PC-9 (cell line): ENCODE measurements around the gene NFKBIL1. TPM values are rescaled to one million over a fixed set of nuclear protein-coding genes. Genes with fewer than 3 reads are reported as not detected.

ENCODE experiments used
- BruUV-seq: library from RNA; stranded (reverse); fragments of 400-500 nt; replicated peaks from 2 replicates; lab custom pipeline; 2021; lab: Mats Ljungman, UMichigan
- CTCF ChIA-PET: fragments of 300-600 bp; sonication (Branson Sonifier 250); formaldehyde crosslinking; loops from one replicate; lab custom pipeline; 2022; ENCODE audit warnings: antibody characterized with exemption; lab: Charles Lee
- POLR2A ChIA-PET: fragments of 300-600 bp; sonication (Branson Sonifier 250); formaldehyde crosslinking; loops from one replicate; lab custom pipeline; 2022; ENCODE audit warnings: antibody characterized with exemption; ENCODE audit not compliant: unreplicated experiment; lab: Charles Lee
- DNase-seq, 2 experiments: peaks; one replicate each; pipeline versions ENCODE4 v3.0.0 to v3.0.0-alpha.2; 2015 to 2022; ENCODE audit warnings: mixed read lengths in 1 of 2
- H2AFZ ChIP-seq: fragments of 200-600 bp; sonication (generic); 2 replicates; pipeline ENCODE4 v1.8.1; 2017; ENCODE audit warnings: antibody characterized with exemption
- H3F3A ChIP-seq: fragments of 200-600 bp; sonication (generic); 2 replicates; pipeline ENCODE4 v1.8.1; 2017; ENCODE audit warnings: antibody characterized with exemption, mild to moderate bottlenecking, low read depth; ENCODE audit not compliant: insufficient read depth
- H3K27ac ChIP-seq: fragments of 200-600 bp; sonication (generic); 2 replicates; pipeline ENCODE4 v1.6.1; 2016; ENCODE audit warnings: mixed run types
- H3K27me3 ChIP-seq: fragments of 200-600 bp; sonication (generic); 2 replicates; pipeline ENCODE4 v1.6.1; 2016; ENCODE audit warnings: low read depth, mixed run types; ENCODE audit not compliant: insufficient read depth
- H3K36me3 ChIP-seq: fragments of 200-600 bp; sonication (generic); 2 replicates; pipeline ENCODE4 v1.6.1; 2016; ENCODE audit warnings: low read depth, mixed run types
- H3K4me1 ChIP-seq: fragments of 200-600 bp; sonication (generic); replicated peaks from 2 replicates; pipeline ENCODE4 v1.6.1; 2016; ENCODE audit warnings: mixed run types; ENCODE audit not compliant: insufficient read depth
- H3K4me2 ChIP-seq: fragments of 200-600 bp; sonication (generic); 2 replicates; pipeline ENCODE4 v1.6.1; 2017; ENCODE audit warnings: mixed run types
- H3K4me3 ChIP-seq: fragments of 200-600 bp; sonication (generic); 2 replicates; pipeline ENCODE4 v1.6.1; 2016; ENCODE audit warnings: mixed run types
- H3K79me2 ChIP-seq: fragments of 200-600 bp; sonication (generic); 2 replicates; pipeline ENCODE4 v1.6.1; 2017; ENCODE audit warnings: low read depth, mixed run types
- H3K9me2 ChIP-seq: fragments of 200-600 bp; sonication (generic); 2 replicates; pipeline ENCODE4 v1.8.1; 2017; ENCODE audit warnings: mild to moderate bottlenecking; ENCODE audit not compliant: insufficient read depth
- H3K9me3 ChIP-seq: fragments of 200-600 bp; sonication (generic); 2 replicates; pipeline ENCODE4 v1.8.1; 2016; ENCODE audit warnings: low read depth; ENCODE audit not compliant: insufficient read depth
- H4K20me1 ChIP-seq: fragments of 200-600 bp; sonication (generic); 2 replicates; pipeline ENCODE4 v1.8.1; 2017; ENCODE audit not compliant: insufficient read depth
- EZH2 ChIP-seq: fragments of 200-600 bp; sonication (generic); IDR thresholded peaks from 2 replicates; pipeline ENCODE4 v1.8.0; 2017; ENCODE audit warnings: antibody characterized with exemption, low read depth
- intact Hi-C: fragments of 100-400 bp; cut with micrococcal nuclease; formaldehyde crosslinking; loops from one replicate; pipeline ENCODE4 v1.10.0; 2022; ENCODE audit not compliant: unreplicated experiment
- total RNA-seq: library from RNA; stranded (reverse); gene quantifications from 2 replicates; pipeline ENCODE4 v1.2.3, GENCODE V29; 2021
- TF ChIP-seq, protein P1 (sequence below): fragments of 200-600 bp; sonication (generic); conservative IDR thresholded peaks from 2 replicates; pipeline ENCODE4 v1.6.1; 2017; ENCODE audit warnings: mixed run types, antibody characterized with exemption, mild to moderate bottlenecking, moderate library complexity

The NFKBIL1 gene
- total RNA-seq, 1 experiment from 2014 or later = 26.1 TPM

DNA sequence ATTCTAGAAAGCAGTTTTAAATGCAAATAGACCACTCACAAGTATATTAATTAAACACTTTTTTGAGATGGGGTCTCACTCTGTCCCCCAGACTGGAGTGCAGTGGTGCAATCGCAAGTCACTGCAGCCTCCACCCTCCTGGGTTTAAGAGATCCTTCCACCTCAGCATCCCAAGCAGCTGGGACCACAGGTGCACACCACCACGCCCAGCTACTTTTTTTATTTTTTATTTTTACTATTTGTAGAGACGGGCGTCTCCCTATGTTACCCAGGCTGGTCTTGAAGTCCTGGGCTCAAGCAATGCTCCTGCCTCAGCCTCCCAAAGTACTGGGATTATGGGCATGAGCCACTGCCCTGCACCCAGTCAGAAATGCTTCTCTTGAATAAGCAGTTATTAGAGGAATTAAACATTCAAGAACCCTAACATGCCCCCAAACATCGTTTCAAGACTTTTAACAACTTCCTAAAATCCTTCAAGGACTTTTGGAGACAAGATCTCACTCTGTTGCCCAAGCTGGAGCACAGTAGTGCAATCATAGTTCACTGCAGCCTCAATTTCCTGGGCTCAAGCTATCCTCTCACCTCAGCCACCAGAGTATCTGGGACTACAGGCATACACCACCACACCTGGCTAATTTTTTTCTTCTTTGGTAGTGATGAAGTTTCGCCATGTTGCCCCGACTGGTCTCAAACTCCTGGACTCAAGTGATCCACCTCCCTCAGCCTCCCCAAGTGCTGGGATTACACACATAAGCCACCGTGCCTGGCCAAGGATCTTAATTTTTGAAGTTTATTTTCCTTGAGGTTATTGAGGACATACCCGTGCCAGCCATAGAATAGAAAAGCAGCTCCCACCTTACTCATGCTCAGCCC, 15.4 kb upstream of the NFKBIL1 start:
- DNase-seq = no peak
- peaks cover 71% of the 10 kb centered on the region for H4K20me1 ChIP-seq
- intact Hi-C loops = no loop called here
- peaks cover 52% of the 10 kb centered on the region for H3K36me3 ChIP-seq
- no peaks in the 10 kb centered on the region for H3K4me1 ChIP-seq
- no peak for TF ChIP-seq EZH2
- TF ChIP-seq, protein P1, sequence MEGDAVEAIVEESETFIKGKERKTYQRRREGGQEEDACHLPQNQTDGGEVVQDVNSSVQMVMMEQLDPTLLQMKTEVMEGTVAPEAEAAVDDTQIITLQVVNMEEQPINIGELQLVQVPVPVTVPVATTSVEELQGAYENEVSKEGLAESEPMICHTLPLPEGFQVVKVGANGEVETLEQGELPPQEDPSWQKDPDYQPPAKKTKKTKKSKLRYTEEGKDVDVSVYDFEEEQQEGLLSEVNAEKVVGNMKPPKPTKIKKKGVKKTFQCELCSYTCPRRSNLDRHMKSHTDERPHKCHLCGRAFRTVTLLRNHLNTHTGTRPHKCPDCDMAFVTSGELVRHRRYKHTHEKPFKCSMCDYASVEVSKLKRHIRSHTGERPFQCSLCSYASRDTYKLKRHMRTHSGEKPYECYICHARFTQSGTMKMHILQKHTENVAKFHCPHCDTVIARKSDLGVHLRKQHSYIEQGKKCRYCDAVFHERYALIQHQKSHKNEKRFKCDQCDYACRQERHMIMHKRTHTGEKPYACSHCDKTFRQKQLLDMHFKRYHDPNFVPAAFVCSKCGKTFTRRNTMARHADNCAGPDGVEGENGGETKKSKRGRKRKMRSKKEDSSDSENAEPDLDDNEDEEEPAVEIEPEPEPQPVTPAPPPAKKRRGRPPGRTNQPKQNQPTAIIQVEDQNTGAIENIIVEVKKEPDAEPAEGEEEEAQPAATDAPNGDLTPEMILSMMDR = no peak
- H3K9me3 ChIP-seq = no peaks in the 10 kb centered on the region
- no peaks in the 10 kb centered on the region for H3K27me3 ChIP-seq
- no peak overlapping the region for H3K4me2 ChIP-seq
- ChIA-PET POLR2A (interaction anchor here (0.5 to 0.6 kb wide), 3 partner anchors 8 to 92 kb away, joined by 5 to 6 read pairs (median 5); no protein-coding TSS in a partner anchor), CTCF (interaction anchor here (0.7 kb wide), 1 partner anchor 79 kb away, joined by 3 read pairs; no protein-coding TSS in a partner anchor)
- H3F3A ChIP-seq = peaks cover 77% of the 10 kb centered on the region
- H3K27ac ChIP-seq = no peak overlapping the region
- H3K9me2 ChIP-seq = no peaks in the 10 kb centered on the region
- H3K79me2 ChIP-seq = peaks cover 23% of the 10 kb centered on the region
- BruUV-seq = no TSS peak
- H3K4me3 ChIP-seq = no peak overlapping the region
- H2AFZ ChIP-seq = no peak overlapping the region

DNA sequence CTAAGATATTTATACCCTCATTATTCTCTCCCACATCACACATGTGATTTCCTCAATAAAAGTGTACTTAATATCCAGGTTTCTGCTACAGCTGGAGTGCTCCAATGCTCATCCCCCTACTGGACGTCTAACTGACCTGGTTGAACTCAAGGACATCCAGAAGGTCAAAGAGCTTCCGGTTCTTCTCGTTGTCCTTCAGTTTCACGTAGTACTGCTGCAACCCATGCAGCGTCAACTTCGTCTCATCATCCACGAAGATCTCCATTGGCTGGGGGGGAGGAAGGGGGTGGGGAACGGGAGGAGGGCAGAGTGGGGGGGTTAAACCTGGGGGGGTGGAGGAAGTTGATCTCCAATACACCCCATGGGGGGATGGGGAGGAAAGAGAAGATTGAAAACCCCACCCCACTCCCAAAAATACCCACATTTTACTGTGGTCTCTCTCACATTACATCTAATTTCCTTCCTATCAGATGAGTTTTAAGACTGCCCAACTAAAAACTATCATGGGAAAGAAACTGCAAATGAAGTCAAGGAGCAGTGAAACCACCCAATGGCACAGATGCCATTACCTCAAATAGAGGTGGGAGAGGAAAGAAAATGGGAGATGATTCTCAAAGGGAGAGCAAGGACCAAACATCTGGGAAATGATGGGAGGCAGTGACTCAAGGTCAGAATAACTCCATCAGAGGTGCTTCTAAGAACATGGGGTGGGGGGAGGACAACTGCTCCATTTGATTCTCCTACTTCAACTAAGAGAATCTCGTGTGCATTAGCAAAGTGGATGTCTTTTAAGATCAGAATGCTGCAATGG, 14.6 kb upstream of the NFKBIL1 start:
- DNase-seq = no peak
- Histone ChIP-seq H3K4me3 (no peak overlapping the region), H3K4me1 (no peaks in the 10 kb centered on the region), H3K27ac (no peak overlapping the region), H3K79me2 (peaks cover 30% of the 10 kb centered on the region), H4K20me1 (peaks cover 79% of the 10 kb centered on the region), H3F3A (peaks cover 74% of the 10 kb centered on the region), H3K36me3 (peaks cover 52% of the 10 kb centered on the region), H3K27me3 (no peaks in the 10 kb centered on the region), H3K4me2 (no peak overlapping the region), H2AFZ (no peak overlapping the region), H3K9me3 (no peaks in the 10 kb centered on the region), H3K9me2 (no peaks in the 10 kb centered on the region)
- no TSS peak for BruUV-seq
- ChIA-PET CTCF (no interaction called here), POLR2A (interaction anchor here (0.5 kb wide), 1 partner anchor 91 kb away, joined by 5 read pairs; no protein-coding TSS in a partner anchor)
- TF ChIP-seq, protein P1 = no peak
- no peak for TF ChIP-seq EZH2
- intact Hi-C loops = no loop called here

DNA sequence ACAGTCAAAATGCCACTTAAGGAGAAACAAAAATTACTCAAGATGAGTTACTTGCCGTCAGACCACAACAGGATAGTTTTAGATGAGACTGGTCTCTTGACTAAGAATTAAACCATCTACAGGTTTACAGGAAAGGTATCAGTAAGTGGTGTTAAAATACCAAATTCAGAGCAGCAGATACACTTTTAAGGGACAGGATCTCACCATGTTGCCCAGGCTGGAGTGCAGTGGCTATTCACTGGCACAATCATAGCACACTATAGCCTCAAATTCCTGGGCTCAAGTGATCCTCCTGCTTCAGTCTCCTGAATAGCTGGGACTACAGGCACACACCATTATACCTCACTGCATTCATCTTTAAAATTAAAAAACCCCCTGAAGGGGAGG, 14.0 kb upstream of the NFKBIL1 start:
- BruUV-seq = no TSS peak
- H3K36me3 ChIP-seq = peaks cover 56% of the 10 kb centered on the region
- peaks cover 74% of the 10 kb centered on the region for H3F3A ChIP-seq
- POLR2A ChIA-PET = no interaction called here
- H3K4me1 ChIP-seq = no peaks in the 10 kb centered on the region
- H3K9me3 ChIP-seq = no peaks in the 10 kb centered on the region
- peaks cover 85% of the 10 kb centered on the region for H4K20me1 ChIP-seq
- no peaks in the 10 kb centered on the region for H3K27me3 ChIP-seq
- no peak for DNase-seq
- intact Hi-C loops = no loop called here
- TF ChIP-seq EZH2 = no peak
- TF ChIP-seq, protein P1 = no peak
- H3K4me3 ChIP-seq = no peak overlapping the region
- H3K79me2 ChIP-seq = peaks cover 35% of the 10 kb centered on the region
- no peak overlapping the region for H3K4me2 ChIP-seq
- H3K9me2 ChIP-seq = no peaks in the 10 kb centered on the region
- H3K27ac ChIP-seq = no peak overlapping the region
- no peak overlapping the region for H2AFZ ChIP-seq
- CTCF ChIA-PET = no interaction called here
